Stimulated activated CD8-positive, alpha-beta memory T cell treated with anti-CD3 and anti-CD28 coated beads, Interleukin-7, amount 100 ng/mL, for 24 hours (primary cell): ENCODE data around the gene ZG16B.

ENCODE experiments used
- DNase-seq: peaks from one replicate; pipeline ENCODE4 v3.0.0-alpha.2; 2020; ENCODE audit warnings: low read depth

ZG16B gene

GRCh38 chr16:2825049-2825742, 4.9 kb upstream of the ZG16B start:
- DNase-seq, result no peak

GRCh38 chr16:2825906-2826305, 4.2 kb upstream of the ZG16B start:
- no peak for DNase-seq

GRCh38 chr16:2826591-2827373, 3.3 kb upstream of the ZG16B start:
- no peak for DNase-seq

- no peak for DNase-seq
These were observed 2.7 kb upstream of the ZG16B start for GRCh38 chr16:2827374-2827791.

- no peak for DNase-seq
These were observed 2.1 kb upstream of the ZG16B start for GRCh38 chr16:2827831-2828520.

GRCh38 chr16:2828521-2828840, 1.6 kb upstream of the ZG16B start:
- DNase-seq, result no peak

- DNase-seq, result no peak
These were observed 1.1 kb upstream of the ZG16B start for GRCh38 chr16:2828876-2829430.

GRCh38 chr16:2830355-2830695, 222 bp downstream of the ZG16B start:
- DNase-seq, result no peak

GRCh38 chr16:2831203-2831602, 1.1 kb downstream of the ZG16B start:
- no peak for DNase-seq

GRCh38 chr16:2833776-2834175, 3.7 kb downstream of the ZG16B start:
- no peak for DNase-seq

GRCh38 chr16:2834968-2835367, 4.9 kb downstream of the ZG16B start:
- DNase-seq, result no peak

- DNase-seq, result no peak
These were observed 5.8 kb downstream of the ZG16B start for GRCh38 chr16:2835638-2836493.

- DNase-seq, result no peak
These were observed 6.8 kb downstream of the ZG16B start for GRCh38 chr16:2836646-2837508.

- DNase-seq, result peak; percentile 28
These were observed 8.8 kb downstream of the ZG16B start for GRCh38 chr16:2838928-2839327.

- DNase-seq, result no peak
These were observed 9.7 kb downstream of the ZG16B start for GRCh38 chr16:2839650-2840450.

GRCh38 chr16:2840914-2841313, 10.8 kb downstream of the ZG16B start:
- no peak for DNase-seq

GRCh38 chr16:2841606-2842339, 11.7 kb downstream of the ZG16B start:
- no peak for DNase-seq

- peak; percentile 74 for DNase-seq
These were observed 12.4 kb downstream of the ZG16B start for GRCh38 chr16:2842340-2843000.

- DNase-seq, result no peak
These were observed 13.4 kb downstream of the ZG16B start for GRCh38 chr16:2843526-2843925.
